ENCODE data around the gene KCNH4. TPM values are rescaled to one million over a fixed set of nuclear protein-coding genes. Genes with fewer than 3 reads are reported as not detected.
A peak's percentile ranks its signal among the peaks of the same experiment; 100 is the strongest.

The KCNH4 gene
- total and polyA plus RNA-seq, 9 of the 15 experiments (the other 6 are each of a cell fraction or from before 2014, with no cell fraction given), result 0.10 to 1.8 (median 0.50) TPM

- peak; percentile 100 for TF ChIP-seq ZNF740 (CRISPR knock-in tag; IDR thresholded peaks at IDR 0.05)
- peak in 1 of 2 experiments; percentile 98; a peak in 2 of 4 replicates for TF ChIP-seq ZNF740 (tag; IDR thresholded peaks at IDR 0.05)
- TF ChIP-seq PTTG1 (tag; IDR thresholded peaks at IDR 0.05; ENCODE audit: low read depth), result no peak
- TF ChIP-seq DPF2 (IDR thresholded peaks at IDR 0.05), result 0 out of 2 replicates have a peak, but pooled peaks have one; percentile 45
- TF ChIP-seq ZNF561 (CRISPR knock-in tag; conservative IDR thresholded peaks at IDR 0.05), result no peak
- TF ChIP-seq ZNF436 (CRISPR knock-in tag; IDR thresholded peaks at IDR 0.05), result no peak
- no peak for TF ChIP-seq RBM25 (IDR thresholded peaks at IDR 0.05; ENCODE audit: low read depth, low read length, severe bottlenecking)
- no peak for TF ChIP-seq MCM7 (IDR thresholded peaks at IDR 0.05)
- TF ChIP-seq HMG20A (CRISPR knock-in tag; conservative IDR thresholded peaks at IDR 0.05), result no peak
- TF ChIP-seq SMARCA4 (IDR thresholded peaks at IDR 0.05), result no peak
- TF ChIP-seq, protein P1, sequence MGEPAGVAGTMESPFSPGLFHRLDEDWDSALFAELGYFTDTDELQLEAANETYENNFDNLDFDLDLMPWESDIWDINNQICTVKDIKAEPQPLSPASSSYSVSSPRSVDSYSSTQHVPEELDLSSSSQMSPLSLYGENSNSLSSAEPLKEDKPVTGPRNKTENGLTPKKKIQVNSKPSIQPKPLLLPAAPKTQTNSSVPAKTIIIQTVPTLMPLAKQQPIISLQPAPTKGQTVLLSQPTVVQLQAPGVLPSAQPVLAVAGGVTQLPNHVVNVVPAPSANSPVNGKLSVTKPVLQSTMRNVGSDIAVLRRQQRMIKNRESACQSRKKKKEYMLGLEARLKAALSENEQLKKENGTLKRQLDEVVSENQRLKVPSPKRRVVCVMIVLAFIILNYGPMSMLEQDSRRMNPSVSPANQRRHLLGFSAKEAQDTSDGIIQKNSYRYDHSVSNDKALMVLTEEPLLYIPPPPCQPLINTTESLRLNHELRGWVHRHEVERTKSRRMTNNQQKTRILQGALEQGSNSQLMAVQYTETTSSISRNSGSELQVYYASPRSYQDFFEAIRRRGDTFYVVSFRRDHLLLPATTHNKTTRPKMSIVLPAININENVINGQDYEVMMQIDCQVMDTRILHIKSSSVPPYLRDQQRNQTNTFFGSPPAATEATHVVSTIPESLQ (CRISPR knock-in tag; IDR thresholded peaks at IDR 0.05), result no peak
- no peak for TF ChIP-seq ZNF277 (CRISPR knock-in tag; IDR thresholded peaks at IDR 0.05; ENCODE audit: borderline replicate concordance)
- TF ChIP-seq ZNF184 (CRISPR knock-in tag; IDR thresholded peaks at IDR 0.05), result no peak
- TF ChIP-seq TCFL5 (CRISPR knock-in tag; conservative IDR thresholded peaks at IDR 0.05), result no peak
- TF ChIP-seq FOXP1 (CRISPR knock-in tag; IDR thresholded peaks at IDR 0.05), result no peak
- TF ChIP-seq ZNF324 (CRISPR knock-in tag; IDR thresholded peaks at IDR 0.05), result no peak
- no peak for TF ChIP-seq KLF10 (CRISPR knock-in tag; IDR thresholded peaks at IDR 0.05)
- TF ChIP-seq ZNF444 (CRISPR knock-in tag; IDR thresholded peaks at IDR 0.05), result no peak
- TF ChIP-seq KAT2B (IDR thresholded peaks at IDR 0.05; ENCODE audit: low read depth, low read length), result no peak
- TF ChIP-seq, protein P2, sequence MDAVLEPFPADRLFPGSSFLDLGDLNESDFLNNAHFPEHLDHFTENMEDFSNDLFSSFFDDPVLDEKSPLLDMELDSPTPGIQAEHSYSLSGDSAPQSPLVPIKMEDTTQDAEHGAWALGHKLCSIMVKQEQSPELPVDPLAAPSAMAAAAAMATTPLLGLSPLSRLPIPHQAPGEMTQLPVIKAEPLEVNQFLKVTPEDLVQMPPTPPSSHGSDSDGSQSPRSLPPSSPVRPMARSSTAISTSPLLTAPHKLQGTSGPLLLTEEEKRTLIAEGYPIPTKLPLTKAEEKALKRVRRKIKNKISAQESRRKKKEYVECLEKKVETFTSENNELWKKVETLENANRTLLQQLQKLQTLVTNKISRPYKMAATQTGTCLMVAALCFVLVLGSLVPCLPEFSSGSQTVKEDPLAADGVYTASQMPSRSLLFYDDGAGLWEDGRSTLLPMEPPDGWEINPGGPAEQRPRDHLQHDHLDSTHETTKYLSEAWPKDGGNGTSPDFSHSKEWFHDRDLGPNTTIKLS (IDR thresholded peaks at IDR 0.05; ENCODE audit: borderline replicate concordance, low read depth), result no peak; the same call in 1 of the 2 replicates
- TF ChIP-seq HLTF (IDR thresholded peaks at IDR 0.05), result no peak
- no peak for TF ChIP-seq EP300 (IDR thresholded peaks at IDR 0.05; ENCODE audit: low read length)
Measured at GRCh38 chr17:42193969-42194899, 13.3 kb upstream of the KCNH4 start, which contains the start of gene GHDC (continued).

All from K562 (cell line).